Myocyte (in vitro differentiated cells): ENCODE data around the gene CPA1. TPM values are rescaled to one million over a fixed set of nuclear protein-coding genes. Genes with fewer than 3 reads are reported as not detected.

ENCODE experiments used
- DNase-seq: peaks from one replicate; pipeline ENCODE4 v3.0.0-alpha.2; 2012; ENCODE audit warnings: low read depth
- total RNA-seq: library from RNA; depleted of rRNA; stranded (reverse); fragments of >200 nt; gene quantifications from 2 replicates; pipeline ENCODE4 v1.2.3, GENCODE V29; 2014

Gene CPA1
- total RNA-seq, 1 donor from 2014 or later, result 1.3 TPM

- no peak for DNase-seq
Measured at GRCh38 chr7:130393841-130394411, 13.6 kb downstream of the CPA1 start.

DNA sequence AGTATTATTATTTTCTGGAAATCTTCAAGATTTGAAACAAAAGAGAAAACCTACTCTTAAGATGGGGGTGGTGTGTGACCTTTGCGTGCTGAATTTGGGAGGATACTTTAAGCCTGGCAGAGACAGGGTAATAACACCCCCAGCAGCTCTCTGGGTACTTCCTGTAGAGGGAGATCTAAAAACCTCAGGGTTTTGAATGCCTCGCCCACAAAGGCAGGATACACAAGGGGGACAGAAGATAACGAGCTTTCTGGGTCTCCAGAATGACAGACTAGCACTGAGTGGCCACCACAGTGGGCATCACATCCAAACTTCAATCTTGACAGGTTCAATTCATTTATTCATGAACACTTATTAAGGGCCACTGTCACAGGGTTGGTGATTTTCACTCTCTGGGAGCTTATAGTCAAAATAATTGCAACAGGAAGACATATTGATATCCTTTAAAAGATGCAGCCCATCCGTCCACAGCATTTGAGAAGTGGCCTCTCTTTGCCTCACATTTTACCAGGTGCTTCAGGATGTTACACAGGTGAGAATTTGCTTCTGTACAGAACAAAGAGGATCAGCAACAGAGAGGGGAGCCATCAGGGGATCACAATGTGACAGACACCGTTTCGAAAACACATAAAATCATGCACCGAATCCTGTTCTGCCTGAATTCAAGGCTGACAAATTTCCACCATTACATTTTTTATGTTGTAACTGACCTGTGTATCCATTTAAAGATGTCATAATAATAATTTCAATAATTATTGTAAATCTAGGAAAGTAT lies 14.3 kb downstream of the CPA1 start:
- DNase-seq, result no peak

GRCh38 chr7:130395421-130395820 lies 15.1 kb downstream of the CPA1 start:
- DNase-seq, result no peak

- DNase-seq, result no peak
Measured at GRCh38 chr7:130396109-130396508, 15.8 kb downstream of the CPA1 start.

DNA sequence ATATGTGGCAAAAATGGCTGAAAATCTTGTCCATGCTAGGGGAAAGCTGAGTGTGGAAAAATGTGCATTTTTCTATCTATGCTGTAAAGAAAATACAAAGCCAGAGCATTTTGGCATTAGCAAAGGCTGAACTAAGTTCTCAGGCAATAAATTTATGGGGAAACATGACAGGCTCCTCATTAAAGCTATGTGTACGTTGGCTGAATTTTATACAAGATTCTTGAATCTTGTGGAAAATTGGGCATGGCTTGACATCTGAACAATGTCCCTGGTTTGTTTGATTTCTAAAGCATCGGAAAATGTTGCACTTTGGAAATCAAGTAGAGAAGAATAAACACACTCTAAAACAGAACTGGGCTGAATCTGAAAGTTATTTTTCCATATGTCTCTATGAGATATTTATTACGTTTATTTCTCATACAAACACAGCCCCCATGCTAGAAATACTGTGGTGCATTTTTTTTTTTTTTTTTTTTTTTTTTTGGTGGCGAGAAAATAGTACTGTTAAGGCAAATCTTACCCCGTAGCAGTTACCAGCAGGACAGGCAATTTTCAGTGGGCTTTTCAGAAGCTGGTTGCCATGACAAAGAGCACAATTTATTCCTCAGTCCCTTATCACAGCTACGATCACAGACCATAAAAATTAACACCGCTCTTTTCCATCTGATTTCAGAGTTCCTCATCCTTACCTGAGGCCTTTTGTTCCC lies 16.9 kb downstream of the CPA1 start:
- no peak for DNase-seq

DNA sequence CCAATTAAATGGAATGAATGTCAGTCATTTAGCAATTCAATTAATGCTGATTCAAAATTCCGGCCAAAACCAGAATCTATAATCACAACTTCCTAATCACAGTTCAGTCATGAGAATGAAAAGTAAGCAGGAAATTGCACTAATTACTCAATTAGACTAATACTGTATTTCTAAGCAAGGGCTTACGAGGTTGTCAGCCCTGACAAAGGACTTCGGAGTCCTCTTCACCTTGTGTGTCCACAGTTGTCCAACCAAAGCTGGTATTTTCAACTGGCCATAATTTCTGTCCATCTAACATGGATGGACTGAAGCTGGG lies 17.4 kb downstream of the CPA1 start:
- no peak for DNase-seq

GRCh38 chr7:130398526-130399090 lies 18.3 kb downstream of the CPA1 start:
- no peak for DNase-seq

DNA sequence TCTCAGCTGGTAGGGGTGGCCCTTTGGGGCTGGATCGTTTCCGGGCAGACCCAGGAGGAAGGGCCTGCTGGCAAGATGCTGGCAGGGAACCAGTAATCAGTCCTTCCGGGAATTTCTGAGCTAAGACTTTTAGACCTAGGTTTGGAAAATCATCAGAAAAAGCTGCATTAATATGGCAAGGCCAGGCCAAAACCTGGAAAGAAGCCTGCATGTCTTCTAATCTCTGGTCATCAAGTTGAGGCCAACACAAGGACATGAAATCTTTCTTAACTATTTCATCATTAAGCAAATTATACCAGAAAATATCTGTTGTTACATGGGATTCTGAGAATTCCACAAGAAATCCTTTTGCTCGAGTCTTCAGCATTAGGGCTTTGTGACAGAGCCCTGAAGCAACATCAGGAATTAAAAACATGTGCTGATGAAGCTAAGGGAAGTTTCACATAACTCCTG lies 19.9 kb downstream of the CPA1 start:
- DNase-seq, result peak; percentile 30

DNA sequence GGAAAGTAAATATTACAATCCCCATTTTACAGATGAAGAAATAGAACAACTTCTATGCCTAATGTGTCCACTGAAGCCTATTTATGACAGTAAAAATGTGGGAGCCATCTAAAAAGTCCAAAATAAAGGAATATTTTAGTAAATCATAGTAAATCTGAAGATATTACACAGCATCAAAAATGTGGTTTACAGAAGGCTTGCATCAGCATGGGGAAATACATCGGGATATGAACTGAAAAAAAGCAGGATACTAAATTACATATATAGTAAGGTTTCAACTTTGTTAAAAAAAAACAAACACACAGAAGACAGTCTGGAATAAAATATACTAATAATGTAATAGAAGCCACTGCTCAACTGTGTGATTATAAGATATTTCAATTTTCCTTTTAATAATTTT lies 20.8 kb downstream of the CPA1 start:
- no peak for DNase-seq

- DNase-seq, result no peak
Measured at GRCh38 chr7:130401578-130401977, 21.3 kb downstream of the CPA1 start.

DNA sequence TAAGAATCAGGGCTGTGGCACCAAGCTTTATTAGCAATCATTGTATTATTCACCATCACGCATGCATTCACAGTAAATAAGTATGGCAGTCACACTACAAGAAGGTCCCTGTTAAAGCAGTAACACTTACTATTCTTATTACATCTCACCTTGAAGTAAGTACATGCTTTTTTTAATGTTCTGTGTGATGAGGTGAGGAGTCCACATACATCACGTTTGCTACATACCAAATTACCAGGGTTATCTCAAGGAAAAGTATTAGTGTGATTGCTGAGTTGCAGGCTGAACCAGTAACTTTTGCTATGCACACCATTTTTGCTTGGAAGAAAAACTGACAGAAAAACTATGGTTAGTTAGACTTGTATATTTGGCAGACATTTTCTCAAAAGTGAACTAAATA lies 24.7 kb downstream of the CPA1 start:
- no peak for DNase-seq

- DNase-seq, result no peak
Measured at GRCh38 chr7:130409067-130409711, 28.9 kb downstream of the CPA1 start.

DNA sequence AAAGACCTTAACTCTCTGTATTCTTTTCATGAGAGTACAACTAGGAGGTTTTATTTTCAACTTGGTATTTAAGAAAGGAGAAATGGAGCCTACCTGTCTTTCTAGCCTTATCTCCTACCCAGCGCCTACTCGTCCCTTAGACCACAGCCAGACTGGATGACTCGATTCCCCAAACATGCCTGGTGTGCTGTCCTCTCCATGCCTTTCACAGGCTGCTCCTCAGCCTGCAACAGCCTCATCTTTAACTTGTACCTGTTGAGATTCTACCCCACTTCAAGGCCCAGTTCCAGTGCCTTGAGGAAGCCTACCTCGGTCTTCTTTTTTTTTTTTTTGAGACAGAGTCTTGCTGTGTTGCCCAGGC lies 29.4 kb downstream of the CPA1 start:
- no peak for DNase-seq

- DNase-seq, result no peak
Measured at GRCh38 chr7:130410868-130411541, 30.7 kb downstream of the CPA1 start.

GRCh38 chr7:130413201-130413600 lies 32.9 kb downstream of the CPA1 start:
- no peak for DNase-seq

- DNase-seq, result no peak
Measured at GRCh38 chr7:130415006-130415405, 34.7 kb downstream of the CPA1 start.

DNA sequence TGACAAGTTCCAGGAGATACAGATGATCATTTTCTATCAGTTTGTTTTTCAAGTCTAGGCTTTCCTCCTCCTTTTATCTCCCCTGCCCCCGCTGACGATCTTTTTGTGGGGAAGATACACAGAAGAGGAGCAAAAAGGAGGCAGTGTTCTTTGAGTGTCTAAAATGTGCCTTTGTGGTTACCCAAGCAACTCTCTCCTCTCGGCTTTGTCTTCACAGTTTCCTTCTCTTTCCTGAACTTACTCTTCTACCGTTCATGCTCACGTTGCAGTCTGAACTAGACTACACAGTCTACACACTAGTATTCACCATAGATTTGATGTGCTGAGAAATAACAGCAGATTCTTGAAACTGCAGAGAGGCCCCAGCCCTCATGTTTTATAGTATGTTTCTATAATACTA lies 36.9 kb downstream of the CPA1 start:
- no peak for DNase-seq

DNA sequence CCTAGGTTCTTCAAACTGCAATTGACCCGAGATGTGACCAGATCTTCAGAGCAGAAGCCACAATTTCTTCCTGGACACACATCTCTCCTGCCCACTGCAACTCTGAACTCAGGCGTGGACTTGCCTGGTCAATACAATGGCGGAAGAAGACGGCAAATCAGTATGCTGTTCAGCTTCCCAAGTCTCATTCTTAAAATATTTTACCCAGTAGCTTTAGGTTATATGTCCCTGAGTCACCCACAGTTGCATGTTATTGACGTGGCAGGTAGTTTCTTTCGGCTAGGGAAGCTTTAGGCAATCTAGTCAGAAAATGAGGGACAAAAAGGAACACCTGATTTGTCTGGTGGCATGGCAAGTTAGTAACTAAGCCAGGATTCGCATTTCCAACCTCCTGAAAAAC lies 38.0 kb downstream of the CPA1 start:
- no peak for DNase-seq

DNA sequence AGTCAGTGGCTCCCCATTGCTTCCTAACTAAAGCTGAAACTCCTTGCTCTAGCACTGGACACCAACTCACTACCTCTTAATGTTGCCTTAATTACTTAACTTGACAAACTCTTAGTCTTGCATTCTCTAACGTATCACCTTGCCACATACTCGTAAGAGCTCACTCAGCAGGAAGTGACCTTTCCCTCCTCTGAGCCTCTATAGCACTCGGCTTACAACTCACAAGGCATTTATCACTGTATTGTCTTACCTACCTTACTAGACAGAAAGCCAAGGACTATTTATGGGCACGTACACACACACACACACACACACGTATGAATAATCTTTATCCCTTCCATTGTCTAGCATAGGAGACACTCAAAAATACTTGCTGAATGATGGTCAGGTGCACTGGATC lies 39.4 kb downstream of the CPA1 start:
- no peak for DNase-seq

DNA sequence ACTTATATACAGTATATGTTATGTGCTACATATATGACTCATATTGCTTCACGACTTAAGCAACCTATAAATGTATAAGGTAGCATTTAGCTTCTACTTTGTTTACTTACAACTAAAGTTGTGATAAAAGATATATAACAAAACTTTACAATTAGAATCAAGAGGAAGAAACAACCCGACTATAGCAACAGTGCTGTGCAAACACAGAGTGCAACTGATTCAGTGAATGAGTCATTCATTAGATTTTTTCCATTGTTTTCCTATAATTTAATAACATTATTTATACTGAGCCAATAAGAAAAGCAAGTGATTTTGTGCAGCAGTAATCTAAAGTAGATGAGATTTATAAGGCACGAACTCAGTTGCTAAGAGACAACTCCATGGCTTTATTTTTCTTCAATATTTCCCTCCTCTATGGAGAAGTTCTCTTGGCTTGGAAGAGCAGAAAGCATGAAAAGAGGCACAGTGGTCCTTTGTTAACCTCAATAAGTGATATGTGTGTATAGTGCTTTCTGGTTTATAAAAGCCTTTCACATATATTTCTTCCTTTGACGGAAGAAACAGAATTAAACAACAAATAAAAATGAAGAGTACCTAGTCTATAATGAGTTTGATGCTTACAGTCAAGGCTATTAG lies 40.8 kb downstream of the CPA1 start:
- no peak for DNase-seq

- DNase-seq, result peak; percentile 49
Measured at GRCh38 chr7:130421684-130422083, 41.4 kb downstream of the CPA1 start.
